B cell (primary cell): ENCODE results near the gene DR1. TPM values are rescaled to one million over a fixed set of nuclear protein-coding genes. Genes with fewer than 3 reads are reported as not detected.
"Not testable (repeated sequence)": the region's sequence is repeated elsewhere in the genome, so short reads cannot be mapped to it uniquely, and the experiment has no call there.

ENCODE experiments used
- ATAC-seq: fragments of 200-7000 bp; cut with Tn5 transposase; one replicate; pipeline ENCODE4 v1.10.0; 2021; ENCODE audit warnings: low read depth, mild to moderate bottlenecking, moderate number of reproducible peaks, moderate library complexity
- CTCF ChIA-PET: fragments of 350-600 bp; sonication (Branson Sonifier 250); formaldehyde crosslinking; loops from one replicate; lab custom pipeline; 2021; ENCODE audit warnings: antibody characterized with exemption, inconsistent platforms; lab: Charles Lee
- POLR2A ChIA-PET: fragments of 350-600 bp; sonication (Branson Sonifier 250); formaldehyde crosslinking; loops from one replicate; lab custom pipeline; 2021; ENCODE audit warnings: antibody characterized with exemption; lab: Charles Lee
- DNase-seq: peaks from one replicate; pipeline ENCODE4 v3.0.0; 2013
- H2AFZ ChIP-seq: 2 replicates; pipeline ENCODE4 v1.6.1; 2012; ENCODE audit warnings: mild to moderate bottlenecking, low read depth, low read length; ENCODE audit not compliant: insufficient read depth, poor library complexity, severe bottlenecking
- H3K27ac ChIP-seq, 2 donors: 1 replicate in 1 of 2; 2 replicates in 1 of 2; pipeline ENCODE4 v1.5.1; 2012 to 2013; ENCODE audit warnings: low read length in 2 of 2, mild to moderate bottlenecking in 2 of 2, moderate library complexity in 1 of 2
- H3K27me3 ChIP-seq, 4 experiments: fragments of 200-600 bp in 1 of 4; sonication (generic) in 1 of 4; replicated peaks in 1 of 4; 1 replicate in 2 of 4; 2 replicates in 2 of 4; pipeline versions ENCODE4 v1.6.1 to v1.7.0; 2013 to 2016; ENCODE audit warnings: low read length in 3 of 4, mild to moderate bottlenecking in 2 of 4, mixed read lengths in 1 of 4, moderate library complexity in 1 of 4; ENCODE audit not compliant: insufficient read depth in 4 of 4, control insufficient read depth in 3 of 4; ENCODE audit errors: control extremely low read depth in 1 of 4
- H3K36me3 ChIP-seq, 2 experiments: replicated peaks in 1 of 2; 1 replicate in 1 of 2; 2 replicates in 1 of 2; pipeline versions ENCODE4 v1.6.1 to v1.7.1; 2013; ENCODE audit warnings: low read length in 1 of 2; ENCODE audit not compliant: insufficient read depth in 2 of 2, control insufficient read depth in 1 of 2; ENCODE audit errors: control extremely low read depth in 1 of 2, extremely low read depth in 1 of 2
- H3K4me1 ChIP-seq, 2 donors: fragments of 200-600 bp in 1 of 2; sonication (generic) in 1 of 2; 1 replicate in 1 of 2; 2 replicates in 1 of 2; pipeline versions ENCODE4 v1.5.1 to v1.6.1; 2013 to 2017; ENCODE audit warnings: low read length in 2 of 2; ENCODE audit not compliant: control insufficient read depth in 2 of 2, insufficient read depth in 2 of 2
- H3K4me2 ChIP-seq: replicated peaks from 2 replicates; pipeline ENCODE3; 2012; ENCODE audit warnings: mild to moderate bottlenecking, low read depth, low read length; ENCODE audit not compliant: poor library complexity, severe bottlenecking
- H3K4me3 ChIP-seq, 5 experiments: fragments of 200-600 bp in 1 of 5; sonication (generic) in 1 of 5; 1 replicate in 3 of 5; 2 replicates in 2 of 5; pipeline versions ENCODE4 v1.5.1 to v1.7.0; 2011 to 2016; ENCODE audit warnings: low read length in 4 of 5, mild to moderate bottlenecking in 4 of 5, low read depth in 2 of 5, control low read depth in 1 of 5, moderate library complexity in 1 of 5; ENCODE audit not compliant: insufficient read depth in 1 of 5; ENCODE audit errors: control extremely low read depth in 1 of 5, extremely low read depth in 1 of 5
- H3K79me2 ChIP-seq: fragments of 200-600 bp; sonication (generic); one replicate; pipeline ENCODE4 v1.6.0; 2016; ENCODE audit warnings: low read length; ENCODE audit not compliant: control insufficient read depth, insufficient read depth
- H3K9ac ChIP-seq: fragments of 200-600 bp; sonication (generic); 2 replicates; pipeline ENCODE4 v1.6.1; 2017; ENCODE audit warnings: mild to moderate bottlenecking, low read length, moderate library complexity
- H3K9me3 ChIP-seq, 3 donors: one replicate each; pipeline versions ENCODE4 v1.6.1 to v1.7.1; 2013; ENCODE audit warnings: low read length in 2 of 3; ENCODE audit not compliant: control insufficient read depth in 2 of 3, insufficient read depth in 1 of 3; ENCODE audit errors: control extremely low read depth in 1 of 3
- H4K20me1 ChIP-seq: 2 replicates; pipeline ENCODE4 v1.6.0; 2012; ENCODE audit warnings: mild to moderate bottlenecking, low read length; ENCODE audit not compliant: insufficient read depth, control insufficient read depth, poor library complexity, severe bottlenecking
- H3K27ac Mint-ChIP-seq: one replicate; pipeline ENCODE4 v1.8.0; 2021; ENCODE audit warnings: mixed read lengths
- H3K27me3 Mint-ChIP-seq: one replicate; pipeline ENCODE4 v1.8.0; 2021; ENCODE audit warnings: mixed read lengths
- H3K4me1 Mint-ChIP-seq: one replicate; pipeline ENCODE4 v1.8.0; 2021; ENCODE audit warnings: mixed read lengths
- H3K4me3 Mint-ChIP-seq: one replicate; pipeline ENCODE4 v1.8.0; 2021; ENCODE audit warnings: mixed read lengths
- H3K9me3 Mint-ChIP-seq: one replicate; pipeline ENCODE4 v1.8.0; 2022; ENCODE audit warnings: mixed read lengths; ENCODE audit not compliant: insufficient read depth
- CTCF ChIP-seq: fragments of 200-600 bp; IDR thresholded peaks from one replicate; pipeline ENCODE4 v1.8.0; 2022; ENCODE audit warnings: antibody characterized with exemption, mild to moderate bottlenecking
- EZH2 ChIP-seq: IDR thresholded peaks from 2 replicates; pipeline ENCODE4 v1.6.1; 2012; ENCODE audit warnings: borderline replicate concordance, low read depth, mild to moderate bottlenecking, moderate library complexity, low read length; ENCODE audit not compliant: insufficient read depth, poor library complexity, severe bottlenecking
- WGBS: methylation state at CpG from one replicate; pipeline ENCODE4 v1.1.5; 2013; ENCODE audit warnings: missing lambda C conversion rate; ENCODE audit not compliant: insufficient coverage; 5-methylcytosine and 5-hydroxymethylcytosine counted together
- intact Hi-C: fragments of 100-400 bp; cut with micrococcal nuclease; formaldehyde crosslinking; loops from one replicate; pipeline ENCODE4 v1.10.0; 2022
- polyA plus RNA-seq: library from polyadenylated mRNA; depleted of rRNA; stranded (reverse); fragments of >200 nt; gene quantifications from 2 replicates; pipeline ENCODE4 v1.2.3, GENCODE V29; 2012
- total RNA-seq, 2 donors: library from RNA; stranded (reverse); fragments of 120-200 nt in 1 of 2; gene quantifications; 1 replicate in 1 of 2; 2 replicates in 1 of 2; pipeline versions ENCODE4 v1.2.3 to v1.2.4, GENCODE V29; 2013 to 2022

The DR1 gene
- total and polyA plus RNA-seq, 2 donors (not counting 1 experiment from before 2014, with no cell fraction given) = 11.4 to 69.2 TPM

DNA sequence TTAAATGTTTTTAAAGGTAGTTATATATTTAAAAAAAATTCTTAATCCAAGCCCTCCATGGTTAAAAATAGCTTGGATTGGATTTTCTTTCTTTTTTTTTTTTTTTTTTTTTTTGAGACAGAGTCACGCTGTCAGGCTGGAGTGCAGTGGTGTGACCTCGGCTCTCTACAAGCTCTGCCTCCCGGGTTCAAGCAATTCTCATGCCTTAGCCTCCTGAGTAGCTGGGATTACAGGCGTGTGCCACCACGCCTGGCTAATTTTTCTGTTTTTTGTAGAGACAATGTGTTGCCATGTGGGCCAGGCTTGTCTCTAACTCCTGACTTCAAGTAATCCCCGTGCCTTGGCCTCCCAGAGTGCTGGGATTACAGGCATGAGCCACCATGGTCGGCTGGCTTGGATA lies 5.6 kb downstream of the DR1 start:
- ATAC-seq, DNase-seq, H3K4me2 ChIP-seq, H3K4me3 ChIP-seq, H2AFZ ChIP-seq, intact Hi-C loops, H3K27ac ChIP-seq, H3K9me3 ChIP-seq, H3K9me3 Mint-ChIP-seq, H3K27ac Mint-ChIP-seq, H3K4me3 Mint-ChIP-seq, H3K27me3 Mint-ChIP-seq, POLR2A ChIA-PET, H3K27me3 ChIP-seq, H3K9ac ChIP-seq: not testable (repeated sequence)
- H3K4me1 ChIP-seq = peaks cover 11 to 35% of the 10 kb centered on the region in 2 donors
- WGBS = 95% methylated on average over 6 of the region's 7 CpGs
- H3K79me2 ChIP-seq = peaks cover 100% of the 10 kb centered on the region
- H3K36me3 ChIP-seq = peaks cover 8 to 22% of the 10 kb centered on the region in 2 experiments
- peaks cover 32% of the 10 kb centered on the region for H4K20me1 ChIP-seq
- CTCF ChIA-PET = interaction anchor here (1.0 to 1.1 kb wide), 2 partner anchors 12 to 289 kb away, joined by 3 read pairs; no protein-coding TSS in a partner anchor
- peaks cover 53% of the 10 kb centered on the region for H3K4me1 Mint-ChIP-seq

DNA sequence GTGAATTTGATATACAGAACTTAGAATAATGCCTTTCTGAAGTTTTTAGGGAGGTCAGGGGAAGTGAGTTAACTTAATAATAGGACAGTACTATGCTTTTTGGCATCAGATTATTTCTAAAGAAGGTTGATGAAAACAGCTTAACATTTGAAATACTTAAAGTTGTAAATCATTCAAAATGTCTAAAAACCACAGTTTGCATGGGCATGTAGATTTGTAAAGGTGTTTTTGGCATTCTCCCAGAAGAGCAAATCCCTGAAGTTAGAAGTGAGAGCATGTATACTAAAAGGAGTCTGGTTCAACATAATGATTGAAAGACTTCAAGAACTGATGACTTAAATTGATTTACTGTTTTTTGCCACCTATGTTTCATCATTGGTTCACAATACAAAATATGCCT lies 6.7 kb downstream of the DR1 start:
- H3K9me3 Mint-ChIP-seq = no peaks in the 10 kb centered on the region
- H3K4me1 Mint-ChIP-seq = peaks cover 46% of the 10 kb centered on the region
- CTCF ChIA-PET = no interaction called here
- ATAC-seq (no peak), DNase-seq (no peak)
- no peaks in the 10 kb centered on the region for H3K9me3 ChIP-seq
- H3K27me3 ChIP-seq = no peaks in the 10 kb centered on the region
- peaks cover 41% of the 10 kb centered on the region for H4K20me1 ChIP-seq
- intact Hi-C loops = no loop called here
- H3K79me2 ChIP-seq = peaks cover 100% of the 10 kb centered on the region
- H3K4me3 ChIP-seq = no peak overlapping the region
- no peaks in the 10 kb centered on the region for H3K27me3 Mint-ChIP-seq
- H3K27ac Mint-ChIP-seq = no peak overlapping the region
- H2AFZ ChIP-seq = no peak overlapping the region
- H3K36me3 ChIP-seq = peaks cover 8 to 27% of the 10 kb centered on the region in 2 experiments
- H3K4me2 ChIP-seq = no peak overlapping the region
- no peak for TF ChIP-seq CTCF
- no peak for TF ChIP-seq EZH2
- H3K9ac ChIP-seq = no peak overlapping the region
- H3K27ac ChIP-seq = no peak overlapping the region
- POLR2A ChIA-PET = no interaction called here
- no peak overlapping the region for H3K4me3 Mint-ChIP-seq
- peaks cover 11 to 30% of the 10 kb centered on the region in 2 donors for H3K4me1 ChIP-seq
